Right lobe of liver (tissue), 4 donors: ENCODE results near the gene IL15.

ENCODE experiments used
- CTCF ChIP-seq, 4 donors: fragments of 200-600 bp in 3 of 4; fragments of 450-650 bp in 1 of 4; IDR thresholded peaks; one replicate each; pipeline versions ENCODE4 v1.5.1 to v1.8.0; 2016 to 2022; ENCODE audit warnings: antibody characterized with exemption in 4 of 4, mild to moderate bottlenecking in 2 of 4
- POLR2A ChIP-seq: fragments of 450-650 bp; IDR thresholded peaks from one replicate; pipeline ENCODE4 v1.6.1; 2017; ENCODE audit warnings: antibody characterized with exemption, mild to moderate bottlenecking
- donor health status: DM: no; HTN: no; CAD: no.
- donor health status: DM: no; HTN: no; CAD: no.
- donor health status: DM: no; HTN: yes; CAD: no.

GRCh38 chr4:141587897-141588296, 48.5 kb upstream of the IL15 start:
- TF ChIP-seq CTCF (IDR thresholded peaks at IDR 0.05) = no peak
- TF ChIP-seq POLR2A = no peak
